Mesothelial cell of epicardium (in vitro differentiated cells): ENCODE data around the gene SERGEF. TPM values are rescaled to one million over a fixed set of nuclear protein-coding genes. Genes with fewer than 3 reads are reported as not detected.

Source experiments
- DNase-seq, 2 experiments: peaks; one replicate each; pipeline ENCODE4 v3.0.0; 2021; ENCODE audit warnings: low spot score in 2 of 2; ENCODE audit not compliant: unreplicated experiment in 2 of 2
- H3K27ac Mint-ChIP-seq: 2 replicates; pipeline ENCODE4 v1.8.0; 2021; ENCODE audit warnings: mixed read lengths
- H3K27me3 Mint-ChIP-seq: 2 replicates; pipeline ENCODE4 v1.8.0; 2021; ENCODE audit warnings: low read depth, mixed read lengths
- H3K36me3 Mint-ChIP-seq: 2 replicates; pipeline ENCODE4 v1.8.0; 2021; ENCODE audit warnings: mixed read lengths
- H3K4me1 Mint-ChIP-seq: 2 replicates; pipeline ENCODE4 v1.8.0; 2021; ENCODE audit warnings: mixed read lengths
- H3K4me3 Mint-ChIP-seq: 2 replicates; pipeline ENCODE4 v1.8.0; 2021; ENCODE audit warnings: mild to moderate bottlenecking, moderate library complexity, mixed read lengths
- H3K9me3 Mint-ChIP-seq: 2 replicates; pipeline ENCODE4 v1.8.0; 2021; ENCODE audit warnings: mixed read lengths
- CTCF ChIP-seq: fragments of 200-600 bp; sonication (generic); IDR thresholded peaks from one replicate; pipeline ENCODE4 v1.5.0; 2021; ENCODE audit warnings: antibody characterized with exemption; ENCODE audit not compliant: unreplicated experiment
- total RNA-seq: library from RNA; stranded (reverse); gene quantifications from 3 replicates; pipeline ENCODE4 v1.2.1, GENCODE V29; 2021

Gene SERGEF
- total RNA-seq, 1 donor from 2014 or later, result 19.8 TPM

GRCh38 chr11:17779861-17780594, 232.8 kb downstream of the SERGEF start:
- no peak for TF ChIP-seq CTCF
- H3K36me3 Mint-ChIP-seq, result no peaks in the 10 kb centered on the region
- H3K27me3 Mint-ChIP-seq, result peaks cover 8% of the 10 kb centered on the region
- H3K4me1 Mint-ChIP-seq, result no peaks in the 10 kb centered on the region
- H3K9me3 Mint-ChIP-seq, result no peaks in the 10 kb centered on the region
- H3K4me3 Mint-ChIP-seq, result no peak overlapping the region
- H3K27ac Mint-ChIP-seq, result no peak overlapping the region
- no peak for DNase-seq

GRCh38 chr11:17778956-17779860, 233.6 kb downstream of the SERGEF start:
- no peak for DNase-seq
- Mint-ChIP-seq H3K4me1 (no peaks in the 10 kb centered on the region), H3K36me3 (no peaks in the 10 kb centered on the region), H3K9me3 (no peaks in the 10 kb centered on the region), H3K4me3 (no peak overlapping the region), H3K27ac (no peak overlapping the region), H3K27me3 (peaks cover 11% of the 10 kb centered on the region)
- no peak for TF ChIP-seq CTCF

GRCh38 chr11:17778352-17778751, 234.5 kb downstream of the SERGEF start:
- DNase-seq, result no peak
- Mint-ChIP-seq H3K4me1 (no peaks in the 10 kb centered on the region), H3K27ac (no peak overlapping the region), H3K9me3 (no peaks in the 10 kb centered on the region), H3K4me3 (no peak overlapping the region), H3K36me3 (no peaks in the 10 kb centered on the region), H3K27me3 (peaks cover 11% of the 10 kb centered on the region)
- TF ChIP-seq CTCF, result no peak

GRCh38 chr11:17777738-17778091, 235.1 kb downstream of the SERGEF start:
- DNase-seq, result no peak
- H3K36me3 Mint-ChIP-seq, result no peaks in the 10 kb centered on the region
- no peaks in the 10 kb centered on the region for H3K9me3 Mint-ChIP-seq
- no peak overlapping the region for H3K4me3 Mint-ChIP-seq
- no peaks in the 10 kb centered on the region for H3K4me1 Mint-ChIP-seq
- no peak overlapping the region for H3K27ac Mint-ChIP-seq
- no peak for TF ChIP-seq CTCF
- H3K27me3 Mint-ChIP-seq, result peaks cover 11% of the 10 kb centered on the region

GRCh38 chr11:17777086-17777737, 235.6 kb downstream of the SERGEF start:
- H3K4me1 Mint-ChIP-seq, result no peaks in the 10 kb centered on the region
- H3K4me3 Mint-ChIP-seq, result no peak overlapping the region
- no peak for TF ChIP-seq CTCF
- H3K36me3 Mint-ChIP-seq, result no peaks in the 10 kb centered on the region
- H3K27me3 Mint-ChIP-seq, result peaks cover 11% of the 10 kb centered on the region
- H3K9me3 Mint-ChIP-seq, result no peaks in the 10 kb centered on the region
- no peak for DNase-seq
- H3K27ac Mint-ChIP-seq, result no peak overlapping the region
